GM19452 (cell line): Measurements from ENCODE around the gene SRSF10.
"Not testable (repeated sequence)": the region's sequence is repeated elsewhere in the genome, so short reads cannot be mapped to it uniquely, and the experiment has no call there.

Experiments
- ATAC-seq: cut with Tn5 transposase; IDR thresholded peaks from one replicate; pipeline ENCODE4 v1.9.1; 2021; ENCODE audit not compliant: unreplicated experiment

The SRSF10 gene

DNA sequence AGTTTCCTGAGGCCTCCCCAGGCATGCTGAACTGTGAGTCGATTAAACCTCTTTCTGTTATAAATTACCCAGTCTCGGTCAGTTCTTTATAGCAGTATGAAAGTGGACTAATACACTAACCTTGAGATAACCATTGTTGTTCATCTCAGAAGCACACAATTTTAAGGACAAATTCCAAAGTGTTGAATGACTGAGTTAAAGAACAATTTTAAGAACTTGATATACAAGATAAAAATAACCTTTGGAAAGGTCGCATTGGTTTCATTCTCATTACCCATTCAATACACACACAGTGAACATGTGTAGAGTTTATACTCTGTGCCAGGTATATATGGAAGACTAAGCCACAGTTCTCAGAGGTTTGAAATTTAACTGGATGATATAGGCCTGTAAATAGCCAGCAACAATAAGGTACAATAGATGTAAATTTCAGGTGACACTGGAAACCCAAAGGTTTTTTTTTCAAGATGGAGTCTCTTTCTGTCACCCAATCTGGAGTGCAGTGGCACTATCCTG is 19.1 kb upstream of the SRSF10 start:
- ATAC-seq, result no peak

- ATAC-seq, result no peak
Measured at GRCh38 chr1:23997812-23998211, 17.7 kb upstream of the SRSF10 start.

DNA sequence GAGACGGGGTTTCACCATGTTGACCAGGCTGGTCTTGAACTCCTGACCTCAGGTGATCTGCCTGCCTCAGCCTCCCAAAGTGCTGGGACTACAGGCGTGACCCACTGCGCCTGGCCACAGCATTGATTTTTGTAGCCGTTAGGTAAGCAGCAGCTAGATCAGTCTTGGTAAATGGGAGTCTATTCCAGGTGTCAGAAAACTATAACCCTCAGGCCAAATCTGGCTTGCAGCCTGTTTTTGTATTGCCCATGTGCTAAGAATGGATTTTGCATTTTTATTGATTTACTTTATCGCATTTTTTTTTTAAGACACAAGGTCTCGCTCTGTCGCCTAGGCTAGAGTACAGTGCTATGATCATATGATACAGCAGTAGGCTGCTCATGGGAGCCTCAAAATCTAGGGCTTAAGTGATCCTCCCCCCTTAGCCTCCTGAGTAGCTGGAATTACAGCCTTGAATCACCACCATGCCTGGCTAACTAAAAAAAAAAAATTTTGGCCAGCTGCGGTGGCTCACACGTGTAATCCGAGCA is 16.6 kb upstream of the SRSF10 start:
- no peak for ATAC-seq

GRCh38 chr1:23995431-23995837 is 15.3 kb upstream of the SRSF10 start:
- ATAC-seq, result no peak

GRCh38 chr1:23992011-23992410 is 11.9 kb upstream of the SRSF10 start:
- not testable (repeated sequence) for ATAC-seq

DNA sequence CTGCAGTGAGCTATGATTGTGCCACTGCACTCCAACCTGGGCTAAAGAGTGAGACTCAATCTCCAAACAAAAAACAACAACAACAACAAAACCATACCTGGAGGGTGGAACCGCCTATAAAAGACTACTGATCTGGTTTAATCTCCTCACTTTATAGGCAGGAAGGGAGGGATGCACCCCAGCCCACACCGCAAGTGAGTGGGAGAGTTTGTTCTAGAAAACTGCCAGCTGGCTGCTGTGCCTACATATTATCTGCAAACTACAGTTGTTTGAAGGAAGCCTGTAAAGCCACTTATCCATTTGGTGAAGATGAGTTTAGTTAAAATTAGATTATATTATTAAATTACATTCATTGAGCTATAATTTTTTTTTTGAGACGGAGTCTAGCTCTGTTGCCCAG is 9.1 kb upstream of the SRSF10 start:
- ATAC-seq, result no peak

GRCh38 chr1:23987038-23987437 is 6.9 kb upstream of the SRSF10 start:
- not testable (repeated sequence) for ATAC-seq

DNA sequence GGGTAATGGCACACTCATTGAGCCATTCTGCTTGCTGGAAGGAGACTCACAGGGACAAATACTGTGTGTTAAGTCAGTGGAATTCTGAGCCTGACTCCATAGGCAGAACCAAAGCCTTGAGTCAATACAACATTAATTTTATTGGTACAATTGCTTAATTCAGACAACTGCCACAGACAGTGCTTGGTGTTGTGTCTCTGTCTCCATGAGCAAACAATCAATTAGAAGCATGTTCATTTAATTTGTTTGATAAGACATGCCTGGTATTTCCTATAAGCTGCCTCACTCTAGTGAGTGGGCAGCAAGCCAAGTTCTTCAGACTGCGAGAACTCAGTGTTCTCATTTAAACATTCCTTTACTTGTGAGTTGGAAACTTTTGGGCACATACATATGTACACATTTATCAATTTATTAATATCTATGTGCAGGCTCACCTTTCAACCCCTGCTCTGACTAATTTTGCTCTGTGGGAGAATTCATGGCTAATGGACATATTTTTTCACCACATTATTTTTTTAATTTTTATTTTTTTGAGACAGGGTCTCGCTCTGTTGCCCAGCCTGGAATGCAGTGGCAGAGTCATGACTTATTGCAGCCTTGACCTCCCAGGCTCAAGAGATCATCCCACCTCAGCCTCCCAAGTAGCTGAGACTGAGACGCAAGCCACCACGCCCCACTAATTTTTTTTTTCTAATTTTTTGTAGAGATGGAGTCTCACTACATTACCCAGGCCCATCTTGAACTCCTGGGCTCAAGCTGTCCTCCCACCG is 4.5 kb upstream of the SRSF10 start:
- ATAC-seq, result no peak

- no peak for ATAC-seq
Measured at GRCh38 chr1:23980728-23981070, 572 bp upstream of the SRSF10 start.

GRCh38 chr1:23979387-23979880 is 693 bp downstream of the SRSF10 start:
- no peak for ATAC-seq

DNA sequence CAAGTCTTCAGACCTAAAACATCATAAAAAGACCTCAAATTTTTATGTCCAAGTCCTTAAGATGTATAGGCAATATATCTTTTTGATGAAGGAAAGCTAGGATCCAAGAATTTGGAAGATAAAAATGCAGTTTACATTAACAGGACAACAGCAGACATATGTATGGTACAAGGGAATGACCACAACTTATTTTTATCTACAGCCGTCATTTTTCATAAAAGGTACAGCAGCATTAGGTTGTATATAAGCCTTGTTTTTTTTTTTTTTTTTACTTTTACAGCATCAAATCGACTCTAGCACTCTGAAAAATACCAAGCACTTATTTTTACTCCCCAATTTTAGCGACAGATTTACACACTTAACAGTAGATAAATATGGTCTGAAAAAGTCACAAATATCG is 1.3 kb downstream of the SRSF10 start:
- ATAC-seq, result no peak

DNA sequence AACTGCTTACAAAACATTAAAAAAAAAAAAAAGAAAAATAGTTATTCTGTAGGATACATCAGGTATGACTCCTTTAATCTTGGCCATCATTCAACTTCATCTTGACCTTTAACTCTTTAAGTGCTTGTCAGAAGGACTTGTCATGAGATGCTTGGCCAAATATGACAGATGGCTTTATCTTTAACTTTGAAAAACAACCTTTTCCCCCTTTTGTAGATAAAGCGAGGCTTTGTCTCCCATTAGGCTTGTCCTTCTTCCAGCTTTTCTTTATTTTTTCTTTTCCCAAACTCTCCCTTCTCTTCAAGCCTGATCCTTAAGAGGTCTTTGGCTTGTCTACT is 2.3 kb downstream of the SRSF10 start:
- no peak for ATAC-seq

GRCh38 chr1:23977187-23977853 is 2.8 kb downstream of the SRSF10 start:
- ATAC-seq, result no peak

- ATAC-seq, result no peak
Measured at GRCh38 chr1:23967871-23968270, 12.3 kb downstream of the SRSF10 start.

DNA sequence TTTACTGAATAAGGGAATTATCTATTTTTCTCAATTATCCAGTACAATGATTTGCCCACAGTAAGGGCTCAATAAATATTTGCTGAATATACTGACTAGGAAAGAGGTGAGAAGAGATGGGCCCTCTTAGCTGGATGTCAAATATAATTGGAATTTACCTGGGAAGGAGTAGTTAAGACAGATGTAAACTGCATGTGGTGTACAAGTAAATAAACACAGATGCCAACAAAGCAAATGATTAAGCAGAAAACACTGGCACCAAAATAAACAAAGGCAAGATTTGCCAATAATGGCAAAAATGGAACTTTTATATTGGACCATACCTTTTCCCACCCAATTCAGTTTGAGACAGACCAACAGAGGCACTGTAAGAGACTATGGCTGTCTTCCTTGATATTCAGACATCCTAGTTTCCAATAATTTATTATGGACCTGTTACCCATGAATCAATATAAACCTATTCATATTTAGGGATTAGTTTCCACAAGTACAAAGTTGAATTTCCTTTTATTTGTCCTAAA is 13.1 kb downstream of the SRSF10 start:
- ATAC-seq, result no peak

GRCh38 chr1:23964790-23965740 is 15.1 kb downstream of the SRSF10 start:
- ATAC-seq, result no peak

- no peak for ATAC-seq
Measured at GRCh38 chr1:23964235-23964668, 15.9 kb downstream of the SRSF10 start.

GRCh38 chr1:23963617-23964234 is 16.4 kb downstream of the SRSF10 start:
- ATAC-seq, result no peak

GRCh38 chr1:23960291-23961020 is 19.7 kb downstream of the SRSF10 start:
- ATAC-seq, result no peak
